Measurements from ENCODE around the gene CCNL2.

GRCh38 chr1:1421907-1422464, 22.9 kb upstream of the CCNL2 start:
- TF ChIP-seq EP300 (IDR thresholded peaks at IDR 0.05) (no peak), CTCF (IDR thresholded peaks at IDR 0.05) (no peak)

Measured in ovary (tissue), 3 donors.